Head of caudate nucleus (tissue), 42 donors: ENCODE data around the gene VAMP1.
"Not testable (repeated sequence)": the region's sequence is repeated elsewhere in the genome, so short reads cannot be mapped to it uniquely, and the experiment has no call there.

ENCODE experiments used
- DNase-seq, 42 donors: peaks; one replicate each; pipeline versions ENCODE4 v3.0.0 to v3.0.0-alpha.2; 2020 to 2021; ENCODE audit warnings: mixed read lengths in 7 of 42
- intact Hi-C: fragments of 100-400 bp; cut with DNase I; formaldehyde crosslinking; loops from one replicate; pipeline ENCODE4 v1.15.0; 2022

Gene VAMP1

GRCh38 chr12:6435961-6436715 lies 34.3 kb downstream of the VAMP1 start:
- intact Hi-C loops: no loop called here

GRCh38 chr12:6434205-6435140 lies 36.0 kb downstream of the VAMP1 start:
- peak in 3 of 42 donors; percentile 20 to 40 (median 25) for DNase-seq
- intact Hi-C loops: no loop called here

More at GRCh38 chr12:6435961-6436715, 34.3 kb downstream of the VAMP1 start:
- peak in 5 of 42 donors; percentile 3 to 26 (median 10) for DNase-seq

- intact Hi-C loops: no loop called here
Observed at GRCh38 chr12:6432991-6433390, 37.5 kb downstream of the VAMP1 start.

GRCh38 chr12:6430124-6430989 lies 40.1 kb downstream of the VAMP1 start:
- peak in 36 of 42 donors; percentile 12 to 79 (median 52) for DNase-seq
- intact Hi-C loops: no loop called here

More at GRCh38 chr12:6432991-6433390, 37.5 kb downstream of the VAMP1 start:
- peak in 11 of 42 donors; percentile 3 to 58 (median 38) for DNase-seq

GRCh38 chr12:6428326-6428725 lies 42.2 kb downstream of the VAMP1 start:
- no peak for DNase-seq

GRCh38 chr12:6427796-6428195 lies 42.7 kb downstream of the VAMP1 start:
- DNase-seq: peak in 1 of 42 donors; percentile 29
- intact Hi-C loops: not testable (repeated sequence)

More at GRCh38 chr12:6428326-6428725, 42.2 kb downstream of the VAMP1 start:
- intact Hi-C loops: no loop called here

- intact Hi-C loops: no loop called here
- peak; percentile 35 to 89 (median 66) for DNase-seq
Observed at GRCh38 chr12:6426882-6427671, 43.4 kb downstream of the VAMP1 start.

- intact Hi-C loops: no loop called here
- DNase-seq: peak in 26 of 42 donors; percentile 14 to 70 (median 40)
Observed at GRCh38 chr12:6425590-6426531, 44.6 kb downstream of the VAMP1 start.

- intact Hi-C loops: loop anchor here (5.0 kb wide), 2 partner anchors 42 to 112 kb away; no protein-coding TSS in a partner anchor
- DNase-seq: peak in 2 of 42 donors; percentile 11 to 23
Observed at GRCh38 chr12:6424866-6425265, 45.6 kb downstream of the VAMP1 start.

GRCh38 chr12:6424008-6424347 lies 46.5 kb downstream of the VAMP1 start:
- intact Hi-C loops: loop anchor here (5.0 kb wide), 2 partner anchors 43 to 113 kb away; no protein-coding TSS in a partner anchor
- DNase-seq: no peak

GRCh38 chr12:6423267-6424007 lies 47.0 kb downstream of the VAMP1 start:
- intact Hi-C loops: loop anchor here (5.0 kb wide), 2 partner anchors 44 to 114 kb away; no protein-coding TSS in a partner anchor
- peak; percentile 56 to 92 (median 83) for DNase-seq

GRCh38 chr12:6420364-6420763 lies 50.1 kb downstream of the VAMP1 start:
- DNase-seq: no peak
- intact Hi-C loops: loop anchor here (5.0 kb wide), 2 partner anchors 47 to 117 kb away; no protein-coding TSS in a partner anchor

GRCh38 chr12:6418796-6419195 lies 51.7 kb downstream of the VAMP1 start:
- intact Hi-C loops: no loop called here
- no peak for DNase-seq

- peak in 7 of 42 donors; percentile 16 to 54 (median 29) for DNase-seq
- intact Hi-C loops: no loop called here
Observed at GRCh38 chr12:6416596-6416995, 53.9 kb downstream of the VAMP1 start.
